Heart left ventricle (tissue), 13 donors: ENCODE results near the gene PTPRN2.

Experiments
- POLR2A ChIP-seq, 2 donors: fragments of 450-650 bp; IDR thresholded peaks; one replicate each; pipeline ENCODE4 v1.6.1; 2017; ENCODE audit warnings: antibody characterized with exemption in 2 of 2, mild to moderate bottlenecking in 2 of 2, moderate library complexity in 2 of 2
- TF ChIP-seq, protein P1 (sequence below), 12 donors: fragments of 200-600 bp; sonication (generic) in 4 of 12; IDR thresholded peaks; one replicate each; pipeline versions ENCODE4 v1.5.0 to v1.8.0; 2018 to 2022; ENCODE audit warnings: antibody characterized with exemption in 12 of 12, mild to moderate bottlenecking in 5 of 12
- donor health status: ischemic (EF 13 %, LVEDD 7.1; RV severe dilation, severe dysfunction).
- donor health status: DM: no; HTN: yes; CAD: no.
- donor health status: DM: no; HTN: no; CAD: no.
- donor health status: ischemic (EF 25% LVEDD 6.9; RV normal size, moderate dysfunction).
- donor health status: ischemic (EF 25% LVEDD 5.7; RV mildly dilated, moderate dysfunction).
- donor health status: ischemic (EF 35%, LVEDD 5.7; RV mildly dilated, moderate dysfunction).
- donor health status: nonischemic (EF 11% LVEDD 7.7; RV severe dilation, severe dysfunction).
- donor health status: DM: yes; HTN: yes; CAD: no.
- donor health status: PGD.
- donor health status: ischemic (EF 29% LVEDD 5.4; RV normal size, mild dysfunction).
- donor health status: nonischemic (EF 23%, LVEDD 6.1; RV moderate dilation, normal function).

GRCh38 chr7:158087196-158087595 is 500.4 kb downstream of the PTPRN2 start:
- TF ChIP-seq, protein P1, sequence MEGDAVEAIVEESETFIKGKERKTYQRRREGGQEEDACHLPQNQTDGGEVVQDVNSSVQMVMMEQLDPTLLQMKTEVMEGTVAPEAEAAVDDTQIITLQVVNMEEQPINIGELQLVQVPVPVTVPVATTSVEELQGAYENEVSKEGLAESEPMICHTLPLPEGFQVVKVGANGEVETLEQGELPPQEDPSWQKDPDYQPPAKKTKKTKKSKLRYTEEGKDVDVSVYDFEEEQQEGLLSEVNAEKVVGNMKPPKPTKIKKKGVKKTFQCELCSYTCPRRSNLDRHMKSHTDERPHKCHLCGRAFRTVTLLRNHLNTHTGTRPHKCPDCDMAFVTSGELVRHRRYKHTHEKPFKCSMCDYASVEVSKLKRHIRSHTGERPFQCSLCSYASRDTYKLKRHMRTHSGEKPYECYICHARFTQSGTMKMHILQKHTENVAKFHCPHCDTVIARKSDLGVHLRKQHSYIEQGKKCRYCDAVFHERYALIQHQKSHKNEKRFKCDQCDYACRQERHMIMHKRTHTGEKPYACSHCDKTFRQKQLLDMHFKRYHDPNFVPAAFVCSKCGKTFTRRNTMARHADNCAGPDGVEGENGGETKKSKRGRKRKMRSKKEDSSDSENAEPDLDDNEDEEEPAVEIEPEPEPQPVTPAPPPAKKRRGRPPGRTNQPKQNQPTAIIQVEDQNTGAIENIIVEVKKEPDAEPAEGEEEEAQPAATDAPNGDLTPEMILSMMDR (IDR thresholded peaks at IDR 0.05): no peak
- TF ChIP-seq POLR2A (IDR thresholded peaks at IDR 0.05): no peak
